GM18520 (cell line): ENCODE results near the gene CD33.
"Not testable (repeated sequence)": the region's sequence is repeated elsewhere in the genome, so short reads cannot be mapped to it uniquely, and the experiment has no call there.

ENCODE experiments used
- ATAC-seq: cut with Tn5 transposase; IDR thresholded peaks from one replicate; pipeline ENCODE4 v1.9.1; 2021; ENCODE audit not compliant: unreplicated experiment

The CD33 gene

DNA sequence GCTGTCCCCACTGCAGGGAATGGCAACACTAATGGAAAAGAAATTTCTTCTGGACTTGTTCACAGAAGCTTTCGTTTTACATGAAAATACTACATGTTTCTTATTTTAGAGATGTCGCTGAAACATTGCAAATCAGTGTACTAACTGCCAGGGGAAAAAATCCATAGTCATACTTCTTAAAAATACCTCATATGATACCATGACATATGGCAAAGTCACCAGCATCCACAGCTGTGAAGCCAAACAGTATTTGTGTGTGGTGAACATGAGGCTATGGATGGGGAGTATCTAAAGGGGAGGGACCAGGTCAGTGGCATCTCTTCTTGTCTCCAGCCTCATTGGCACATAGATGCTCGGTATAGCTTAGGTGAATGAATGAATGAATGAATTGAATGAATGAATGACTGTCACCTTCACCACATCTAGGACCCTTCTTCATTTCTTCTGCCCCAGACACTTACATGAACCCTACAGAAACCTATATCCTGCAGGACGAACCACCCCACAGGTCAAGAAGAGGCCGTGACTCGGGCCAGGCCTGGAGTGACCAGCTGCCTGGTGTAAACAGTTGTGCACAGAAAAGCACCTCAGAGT lies 14.6 kb upstream of the CD33 start:
- ATAC-seq: no peak

DNA sequence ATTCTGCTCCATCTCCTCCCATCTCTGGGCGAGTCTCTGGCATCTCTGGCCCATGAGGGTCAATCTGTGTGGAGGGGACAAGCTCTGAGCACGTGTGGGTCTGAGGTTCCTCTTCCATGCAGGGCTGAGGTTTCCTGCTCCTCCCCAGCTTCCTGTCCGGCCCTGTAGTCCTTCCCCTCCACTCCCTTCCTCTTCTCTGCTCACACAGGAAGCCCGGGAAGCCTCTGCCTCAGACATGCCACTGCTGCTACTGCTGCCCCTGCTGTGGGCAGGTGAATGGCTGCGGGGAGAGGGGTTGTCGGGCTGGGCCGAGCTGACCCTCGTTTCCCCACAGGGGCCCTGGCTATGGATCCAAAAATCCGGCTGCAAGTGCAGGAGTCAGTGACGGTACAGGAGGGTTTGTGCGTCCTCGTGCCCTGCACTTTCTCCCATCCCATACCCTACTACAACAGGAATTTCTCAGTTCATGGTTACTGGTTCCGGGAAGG lies 14.0 kb upstream of the CD33 start:
- not testable (repeated sequence) for ATAC-seq

DNA sequence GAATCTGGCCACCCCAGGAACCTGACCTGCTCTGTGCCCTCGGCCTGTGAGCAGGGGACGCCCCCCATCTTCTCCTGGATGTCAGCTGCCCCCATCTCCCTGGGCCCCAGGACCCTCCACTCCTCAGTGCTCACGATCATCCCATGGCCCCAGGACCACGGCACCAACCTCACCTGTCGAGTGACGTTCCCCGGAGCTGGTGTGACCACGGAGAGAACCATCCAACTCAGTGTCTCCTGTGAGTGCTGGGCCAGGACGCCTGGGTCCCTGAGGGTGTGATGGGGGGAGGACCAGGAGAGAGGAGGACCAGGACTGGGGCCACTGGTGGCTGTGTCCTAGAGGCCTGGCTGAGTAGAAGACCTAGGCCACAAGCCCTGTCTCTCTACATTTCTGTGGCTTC lies 13.0 kb upstream of the CD33 start:
- no peak for ATAC-seq

DNA sequence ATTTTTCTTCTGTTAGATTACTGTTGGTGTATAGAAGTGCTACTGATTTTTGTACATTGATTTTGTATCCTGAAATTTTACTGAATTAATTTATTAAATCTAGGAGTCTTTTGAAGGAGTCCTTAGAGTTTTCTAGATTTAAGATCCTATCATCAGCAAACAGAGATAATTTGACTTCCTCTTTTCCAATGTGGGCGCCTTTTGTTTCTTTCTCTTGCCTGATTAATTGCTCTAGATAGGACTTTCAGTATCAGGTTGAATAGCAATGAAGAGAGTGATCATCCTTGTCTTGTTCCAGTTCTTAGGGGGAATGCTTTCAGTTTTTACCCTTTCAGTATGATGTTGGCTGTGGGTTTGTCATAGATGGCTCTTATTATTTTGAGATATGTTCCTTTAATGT lies 5.6 kb upstream of the CD33 start:
- ATAC-seq: no peak

DNA sequence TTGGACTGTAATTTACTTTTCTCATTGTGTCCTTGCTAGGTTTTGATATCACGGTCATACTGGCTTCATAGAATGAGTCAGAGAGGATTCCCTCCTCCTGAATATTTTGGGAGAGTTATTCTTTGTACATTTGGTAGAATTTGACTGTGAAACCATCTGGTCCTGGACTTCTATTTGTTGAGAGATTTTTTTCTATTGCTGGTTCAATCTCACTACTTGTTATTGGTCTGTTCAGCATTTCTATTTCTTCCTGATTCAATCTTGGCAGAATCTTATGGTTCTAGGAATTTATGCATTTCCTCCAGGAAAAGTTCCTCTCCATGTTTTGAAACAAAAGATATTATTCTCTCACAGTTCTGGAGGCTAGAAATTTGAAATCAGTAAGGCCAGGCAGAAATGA lies 4.9 kb upstream of the CD33 start:
- no peak for ATAC-seq

DNA sequence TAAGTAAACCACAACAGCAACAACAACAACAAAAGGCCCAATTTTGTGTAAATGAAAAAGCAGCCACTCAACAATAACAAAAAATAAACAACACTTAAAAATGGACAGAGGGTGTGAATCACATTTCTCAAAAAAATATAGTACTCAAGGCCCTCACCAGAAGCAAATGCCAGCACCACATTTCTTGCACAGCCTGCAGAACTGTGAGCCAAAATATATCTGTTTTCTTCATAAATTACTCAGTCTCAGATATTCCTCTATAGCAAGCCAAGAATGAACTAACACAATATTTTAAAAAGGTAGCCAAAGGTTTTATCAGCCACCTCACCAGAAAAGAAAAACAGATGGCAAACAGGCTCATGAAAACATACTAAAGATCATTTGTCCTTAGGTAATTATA lies 3.9 kb upstream of the CD33 start:
- ATAC-seq: no peak

DNA sequence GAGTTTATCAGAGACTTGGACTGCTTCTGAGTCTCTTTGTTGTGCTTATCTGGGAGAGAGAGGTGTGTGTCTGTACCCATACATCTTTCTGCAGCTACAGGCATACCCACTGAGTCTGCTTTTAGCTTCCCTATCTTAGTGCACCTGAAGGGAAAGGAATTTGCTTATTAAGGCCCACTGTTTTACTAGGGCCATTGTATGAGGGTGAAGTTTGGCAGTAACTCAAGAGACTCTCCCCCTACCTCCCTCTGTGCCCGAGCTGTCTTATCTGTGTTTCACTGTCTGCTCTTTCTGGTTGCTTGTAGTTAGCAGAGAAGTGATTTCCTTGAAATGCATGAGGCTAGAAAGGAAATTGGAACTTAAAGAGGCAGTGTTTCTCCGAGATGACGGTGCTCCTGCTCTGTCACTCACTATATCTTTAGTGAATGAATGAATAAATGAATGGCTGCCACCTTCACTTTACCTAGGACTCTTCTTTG lies 678 bp upstream of the CD33 start:
- ATAC-seq: no peak

DNA sequence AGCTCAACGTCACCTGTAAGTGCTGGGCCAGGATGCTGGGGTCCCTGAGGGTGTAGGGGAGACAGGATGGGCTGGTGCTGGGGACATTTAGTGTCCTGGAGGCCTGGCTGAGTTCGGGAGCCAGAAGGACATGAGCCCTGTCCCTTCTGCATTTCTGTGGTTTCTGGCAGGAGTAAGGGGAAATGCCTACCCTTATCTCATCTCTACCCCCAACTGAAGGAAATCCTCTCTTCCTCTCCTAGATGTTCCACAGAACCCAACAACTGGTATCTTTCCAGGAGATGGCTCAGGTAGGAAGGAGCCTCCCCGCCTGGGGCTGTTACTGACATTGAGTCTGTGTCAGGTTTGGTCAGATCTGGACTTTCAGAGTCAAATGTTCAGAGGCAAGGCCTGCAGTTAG lies 1.2 kb downstream of the CD33 start:
- ATAC-seq: no peak

DNA sequence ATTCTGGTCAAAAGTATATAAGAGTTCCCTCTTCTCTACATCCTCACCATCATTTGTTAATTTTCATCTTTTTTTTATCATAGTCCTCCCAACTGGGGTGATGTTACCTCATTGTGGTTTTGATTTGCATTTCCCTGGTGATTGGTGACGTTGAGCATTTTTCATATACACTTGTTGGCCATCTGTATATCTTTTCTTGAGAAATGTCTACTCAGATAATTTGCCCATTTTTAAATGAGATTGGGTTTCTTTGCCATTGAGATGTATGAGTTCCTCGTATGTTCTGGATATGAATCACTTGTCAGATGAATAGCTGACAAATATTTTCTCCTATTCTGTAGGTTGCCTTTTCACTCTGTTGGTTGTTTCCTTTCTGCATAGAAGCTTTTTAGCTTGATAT lies 2.4 kb downstream of the CD33 start:
- ATAC-seq: no peak

DNA sequence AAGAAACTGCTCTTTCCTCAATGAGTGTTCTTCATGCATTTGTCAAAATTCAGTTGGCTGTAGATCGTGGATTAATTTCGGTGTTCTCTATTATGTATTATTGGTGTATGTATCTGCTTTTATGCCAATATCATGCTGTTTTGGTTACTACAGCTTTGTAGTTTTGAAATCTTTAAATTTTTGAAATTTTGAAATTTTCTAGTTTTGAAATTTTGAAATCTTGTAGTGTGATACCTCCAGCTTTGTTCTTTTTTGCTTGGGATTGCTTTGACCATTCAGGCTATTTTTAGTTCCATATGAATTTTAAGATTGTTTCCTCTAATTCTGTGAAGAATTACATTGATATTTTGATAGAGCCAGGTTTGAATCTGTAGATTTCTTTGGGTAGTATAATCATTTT lies 3.1 kb downstream of the CD33 start:
- ATAC-seq: no peak

DNA sequence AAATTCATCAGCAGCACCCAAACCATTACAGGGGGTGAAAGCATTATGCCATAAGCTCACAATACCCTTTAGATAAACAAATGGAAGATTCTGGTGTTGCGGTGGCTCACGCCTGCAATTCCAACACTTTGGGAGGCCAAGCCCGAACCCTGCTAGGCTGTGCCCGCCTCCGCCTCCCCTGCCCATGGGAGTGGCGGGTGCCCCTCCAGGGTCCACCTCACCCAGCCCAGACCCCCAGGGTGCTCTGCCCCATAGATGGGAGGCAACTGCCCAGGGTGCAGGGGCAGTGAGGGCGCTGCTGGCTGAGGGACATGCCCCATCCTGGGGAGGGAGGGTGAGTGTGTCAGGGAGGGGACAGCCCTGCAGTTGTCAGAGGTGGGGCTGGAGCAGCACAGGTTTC lies 16.0 kb downstream of the CD33 start:
- no peak for ATAC-seq

DNA sequence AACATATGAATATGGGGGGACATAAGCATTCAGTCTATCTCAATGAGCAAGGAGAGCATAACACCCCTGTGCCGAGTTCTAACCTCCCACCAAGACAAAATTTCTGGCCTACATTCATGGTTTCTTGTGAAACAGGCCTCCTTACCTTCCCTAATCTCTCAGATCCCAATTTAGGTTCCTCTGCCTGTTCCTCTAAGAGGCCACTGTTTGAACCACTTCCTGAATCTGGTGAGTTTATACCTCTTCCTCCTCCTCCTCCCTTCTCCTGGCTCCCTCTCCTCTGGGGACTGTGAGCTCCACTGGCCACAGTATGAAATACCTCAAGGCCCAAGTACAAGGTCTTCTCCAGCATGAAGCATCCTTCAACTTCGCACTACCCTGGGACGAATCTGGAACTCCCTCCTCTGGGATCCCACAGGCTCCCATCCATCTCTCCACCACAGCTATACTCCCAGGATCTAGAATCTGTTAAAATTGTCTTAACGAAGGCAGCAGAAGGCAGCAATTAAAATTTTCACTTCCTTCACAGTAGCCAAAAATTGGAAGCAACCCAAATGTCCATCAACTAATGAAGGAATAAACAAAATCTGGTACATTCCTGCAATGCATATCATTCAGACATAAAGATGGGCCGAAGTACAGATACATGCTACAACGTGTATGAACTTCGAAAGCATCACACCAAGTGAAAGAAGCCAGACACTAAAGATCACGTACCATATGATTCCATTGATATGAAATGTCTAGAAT lies 18.2 kb downstream of the CD33 start:
- no peak for ATAC-seq

DNA sequence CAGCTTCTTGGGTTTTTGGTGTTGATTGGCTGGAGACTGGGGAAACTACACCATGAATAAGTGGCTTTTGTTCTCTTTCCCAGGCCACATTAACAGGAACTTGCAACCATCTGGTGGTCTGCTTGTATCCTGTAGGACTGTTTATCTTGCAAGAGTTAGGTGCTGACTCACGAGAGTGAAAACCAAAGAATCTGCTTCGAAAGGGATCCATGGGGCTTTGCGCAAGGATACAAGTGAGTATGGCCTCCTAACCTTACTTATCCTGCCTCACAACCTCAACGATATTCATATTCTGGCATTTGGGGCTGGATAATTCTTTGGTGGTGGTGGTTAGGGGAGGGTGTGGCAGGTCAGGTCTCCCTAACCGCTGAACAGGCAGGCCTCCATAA lies 21.3 kb downstream of the CD33 start:
- ATAC-seq: no peak

DNA sequence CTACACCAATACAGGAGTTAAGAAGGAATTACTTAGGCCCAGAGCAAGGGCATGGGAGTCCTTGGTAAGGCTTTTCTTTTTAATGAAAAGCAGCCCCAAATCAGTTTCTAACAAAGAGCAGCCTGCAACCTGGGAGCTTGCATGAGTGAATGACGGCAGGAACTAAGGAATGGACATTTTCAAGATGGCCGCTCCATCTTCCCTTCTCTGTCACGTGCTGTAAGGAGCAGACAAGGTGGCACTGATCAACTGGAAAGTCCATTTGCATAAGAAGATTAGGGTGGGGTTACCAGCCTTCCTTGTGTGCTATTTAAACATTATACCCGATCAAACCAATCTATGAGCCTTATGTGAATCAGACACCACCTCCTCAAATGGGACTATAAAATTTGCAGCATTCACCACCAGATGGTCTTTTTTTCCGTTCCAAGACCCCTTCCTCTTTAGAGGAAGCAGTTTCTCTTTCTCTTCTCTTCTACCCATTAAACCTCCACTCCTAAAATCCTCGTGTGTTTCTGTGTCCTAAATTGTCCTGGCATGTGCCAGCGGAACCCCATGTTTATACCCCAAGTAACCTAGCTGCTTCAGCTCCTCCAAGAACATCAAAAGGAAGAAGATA lies 23.2 kb downstream of the CD33 start:
- no peak for ATAC-seq

DNA sequence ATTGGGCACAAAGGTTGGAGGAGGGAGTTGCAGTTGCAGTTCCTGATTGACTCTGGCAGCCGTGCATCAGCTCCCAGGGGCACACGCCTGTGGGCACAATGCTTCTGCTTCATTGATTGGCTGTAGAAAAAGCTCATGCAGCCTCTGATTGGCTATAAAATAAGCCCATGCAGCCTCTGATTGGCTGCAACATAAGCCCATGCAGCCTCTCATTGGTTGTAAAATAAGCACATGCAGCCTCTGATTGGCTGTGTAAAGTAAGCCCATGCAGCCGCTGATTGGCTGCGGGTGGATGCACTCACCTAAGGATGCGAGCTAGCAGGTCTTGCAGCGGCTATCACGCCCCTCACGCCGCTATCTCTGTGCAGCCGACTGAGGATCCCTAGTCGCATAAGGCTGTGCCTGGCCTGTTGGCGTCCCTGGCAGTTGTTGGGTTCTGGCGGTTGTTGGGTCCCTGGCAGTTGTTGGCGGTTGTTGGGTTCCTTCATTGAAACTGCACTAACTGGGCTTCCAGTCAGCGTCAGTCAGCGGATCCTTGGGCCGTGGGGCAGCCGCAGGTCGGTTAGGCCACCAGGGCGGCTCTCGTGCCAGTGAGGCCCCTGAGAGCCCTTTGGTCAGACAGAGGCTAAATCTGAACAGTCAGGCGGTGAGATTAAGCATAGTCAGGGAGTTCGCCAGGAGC lies 26.0 kb downstream of the CD33 start, which contains the start of gene SIGLECL1:
Gene SIGLECL1, plus strand, starts transcription at position 295 of the 682 bp plus-strand sequence. CDS start 12,993 bp downstream, outside the sequence.
- no peak for ATAC-seq

DNA sequence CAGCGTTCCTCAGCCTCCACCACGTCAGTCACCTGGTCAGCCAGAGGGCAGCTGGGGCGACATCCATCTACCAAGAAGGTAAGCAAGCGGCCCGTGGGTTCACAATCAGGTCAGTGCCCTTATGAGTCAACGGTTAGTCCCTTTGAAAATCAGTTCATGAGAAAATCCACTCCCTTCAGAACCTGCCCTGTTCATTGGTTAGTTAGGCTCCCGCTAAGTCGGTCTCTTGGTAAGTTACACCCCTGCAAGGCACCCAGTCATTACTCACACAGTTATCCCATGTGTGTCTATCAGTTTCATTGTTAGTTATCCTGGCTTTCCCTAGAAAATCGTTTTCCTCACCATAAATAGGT lies 26.6 kb downstream of the CD33 start:
- no peak for ATAC-seq

DNA sequence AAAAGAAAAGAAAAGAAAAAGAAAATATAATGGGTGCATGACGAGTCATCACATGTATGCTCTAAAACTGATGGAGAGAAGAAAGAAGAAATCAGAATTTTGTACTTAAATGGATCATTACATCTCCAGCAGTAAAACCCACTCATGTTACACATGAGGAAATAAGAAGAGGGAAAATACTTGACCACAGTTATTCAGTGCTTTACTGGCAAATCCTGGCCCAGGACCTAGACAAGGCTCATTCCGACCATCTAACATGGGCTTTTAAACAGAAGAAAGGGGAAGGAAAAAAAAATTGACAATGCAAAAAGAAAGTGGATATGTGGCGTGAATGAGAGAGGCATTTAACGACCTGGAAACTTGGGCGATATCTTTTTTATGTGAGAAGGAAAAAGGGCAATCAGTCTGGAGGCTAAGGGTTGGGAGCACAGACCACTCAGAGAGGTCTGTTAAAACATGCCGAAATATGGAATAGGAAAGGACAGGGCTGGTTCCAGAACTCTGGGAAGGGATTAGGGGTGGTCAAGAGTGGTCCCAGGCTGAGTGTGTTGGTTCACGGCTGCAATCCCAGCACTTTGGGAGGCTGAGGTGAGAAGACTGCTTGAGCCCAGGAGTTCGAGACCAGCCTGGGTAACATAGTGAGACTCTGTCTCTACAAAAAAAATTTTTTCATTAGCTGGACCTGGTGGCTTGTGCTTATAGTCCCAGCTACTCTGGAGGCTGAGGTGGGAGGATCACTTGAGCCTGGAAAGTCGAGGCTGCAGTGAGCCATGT lies 27.6 kb downstream of the CD33 start:
- ATAC-seq: no peak

DNA sequence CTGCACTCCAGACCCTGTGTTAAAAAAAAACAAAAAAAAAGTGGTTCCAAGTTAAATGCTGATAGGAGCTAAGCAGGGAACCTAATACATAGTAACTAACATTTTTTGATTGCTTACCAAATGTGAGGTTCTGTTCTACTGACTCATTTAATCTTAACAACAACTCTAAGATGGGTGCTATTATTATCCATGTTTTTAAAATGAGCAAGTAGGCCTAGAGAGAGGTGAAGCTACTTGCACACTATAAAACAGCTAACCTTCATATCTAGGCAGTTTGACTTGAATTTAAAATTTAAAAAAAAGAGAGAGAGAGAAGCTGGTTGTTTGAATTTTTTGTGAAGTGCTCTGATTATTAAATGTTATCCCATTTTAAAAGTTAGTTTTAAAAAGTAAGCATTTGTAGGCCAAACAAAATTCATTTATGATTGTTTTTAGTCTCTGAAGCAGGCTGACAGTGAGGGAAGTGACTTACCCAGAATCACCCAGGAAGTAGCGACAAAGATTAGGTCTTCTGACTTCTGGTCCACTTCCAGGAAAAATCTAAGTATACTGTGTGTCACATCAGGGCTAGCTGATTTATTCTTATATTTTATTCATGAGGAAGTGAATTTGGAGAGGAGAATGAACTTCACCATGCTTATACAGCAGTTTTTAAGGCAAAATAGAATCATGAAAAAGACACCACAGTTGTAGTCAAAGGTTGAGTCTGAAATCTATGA lies 28.4 kb downstream of the CD33 start:
- no peak for ATAC-seq

DNA sequence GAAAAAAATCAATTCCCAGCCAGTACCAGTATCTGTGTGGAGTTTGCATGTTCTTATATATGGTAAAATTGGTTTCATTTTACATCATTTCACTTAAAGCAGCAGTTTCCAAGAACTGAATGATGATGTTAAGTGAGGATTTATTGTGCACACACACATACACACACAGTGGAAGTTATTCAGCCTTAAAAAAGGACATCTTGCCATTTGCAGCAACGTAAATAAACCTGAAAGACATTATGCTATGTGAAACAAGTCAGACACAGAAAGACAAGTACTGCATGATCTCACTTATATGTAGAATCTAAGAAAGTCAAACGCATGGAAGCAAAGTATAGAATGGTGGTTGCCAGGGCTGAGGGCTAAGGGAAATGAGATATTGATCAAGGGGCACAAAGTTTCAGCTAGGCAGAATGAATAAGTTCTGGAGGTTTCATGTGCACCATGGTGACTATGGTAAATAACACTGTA lies 31.3 kb downstream of the CD33 start:
- no peak for ATAC-seq

DNA sequence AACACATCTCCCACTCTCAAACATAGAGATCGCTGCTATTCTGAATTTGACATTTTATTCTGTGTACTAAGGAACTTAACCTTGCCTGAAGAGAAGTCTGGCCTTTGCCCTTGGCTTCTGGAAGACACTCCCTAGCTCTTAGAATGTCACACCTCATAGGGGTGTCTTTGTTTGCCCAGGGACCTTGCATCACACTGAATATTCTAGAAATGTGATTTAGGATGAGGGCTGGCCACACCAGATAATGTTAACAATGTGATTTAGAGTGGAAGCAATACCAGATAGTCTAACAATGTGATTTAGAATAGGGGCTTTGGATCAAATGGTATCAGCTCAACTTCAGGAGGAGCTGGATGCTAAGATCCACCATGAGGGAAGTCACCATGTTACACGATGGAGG lies 32.6 kb downstream of the CD33 start:
- ATAC-seq: no peak
